Vagina (tissue), 2 donors: Measurements from ENCODE around the gene NIPAL3. TPM values are rescaled to one million over a fixed set of nuclear protein-coding genes. Genes with fewer than 3 reads are reported as not detected.

Source experiments
- DNase-seq, 2 donors: peaks; one replicate each; pipeline ENCODE4 v3.0.0-alpha.2; 2017; ENCODE audit errors: extremely low spot score in 2 of 2
- H3K27ac ChIP-seq: fragments of 200-600 bp; sonication (generic); one replicate; pipeline ENCODE4 v1.5.1; 2019
- H3K27me3 ChIP-seq: fragments of 200-600 bp; sonication (generic); one replicate; pipeline ENCODE4 v1.5.1; 2019
- H3K36me3 ChIP-seq, 2 donors: fragments of 200-600 bp; sonication (generic); one replicate each; pipeline ENCODE4 v1.5.1; 2017 to 2019
- H3K4me1 ChIP-seq: fragments of 200-600 bp; sonication (generic); one replicate; pipeline ENCODE4 v1.5.1; 2019
- H3K4me3 ChIP-seq, 2 donors: fragments of 200-600 bp; sonication (generic); 1 replicate in 1 of 2; 2 replicates in 1 of 2; pipeline ENCODE4 v1.5.1; 2016 to 2019
- H3K9me3 ChIP-seq: fragments of 200-600 bp; sonication (generic); one replicate; pipeline ENCODE4 v1.5.1; 2019
- CTCF ChIP-seq, 3 experiments: fragments of 450-650 bp in 2 of 3; fragments of 200-600 bp in 1 of 3; sonication (generic) in 1 of 3; IDR thresholded peaks; one replicate each; pipeline ENCODE4 v1.5.1; 2017 to 2019; ENCODE audit warnings: antibody characterized with exemption in 3 of 3, mild to moderate bottlenecking in 2 of 3, moderate library complexity in 2 of 3
- POLR2A ChIP-seq, 2 donors: fragments of 450-650 bp; IDR thresholded peaks; one replicate each; pipeline ENCODE4 v1.6.1; 2017; ENCODE audit warnings: antibody characterized with exemption in 2 of 2, mild to moderate bottlenecking in 2 of 2, moderate library complexity in 2 of 2
- POLR2AphosphoS5 ChIP-seq, 2 donors: sonication (generic); formaldehyde crosslinking; IDR thresholded peaks; one replicate each; pipeline ENCODE4 v1.9.0; 2017; ENCODE audit warnings: antibody characterized with exemption in 2 of 2, mild to moderate bottlenecking in 2 of 2, low read depth in 1 of 2; ENCODE audit not compliant: insufficient read depth in 1 of 2
- intact Hi-C: fragments of 100-400 bp; cut with DNase I; formaldehyde crosslinking; loops from one replicate; pipeline ENCODE4 v1.15.1; 2023
- total RNA-seq: library from RNA; depleted of rRNA; stranded (reverse); fragments of >200 nt; gene quantifications from one replicate; pipeline ENCODE4 v1.2.3, GENCODE V29; 2016

The NIPAL3 gene
- total RNA-seq, 1 donor from 2014 or later, result 21.1 TPM

GRCh38 chr1:24390924-24391782 is 24.4 kb upstream of the NIPAL3 start:
- H3K4me1 ChIP-seq, result peaks cover 19% of the 10 kb centered on the region

GRCh38 chr1:24391882-24392603 is 23.6 kb upstream of the NIPAL3 start:
- peaks cover 11% of the 10 kb centered on the region for H3K4me1 ChIP-seq
- no peaks in the 10 kb centered on the region for H3K9me3 ChIP-seq
- H3K27ac ChIP-seq, result peak overlapping the region; percentile 84
- DNase-seq, result peak in 1 of 2 donors; percentile 87
- H3K4me3 ChIP-seq, result no peak overlapping the region
- intact Hi-C loops, result loop anchor here (5.0 kb wide), 1 partner anchor 190 kb away; no protein-coding TSS in a partner anchor
- peak; percentile 58 to 73 (median 73) for TF ChIP-seq CTCF (IDR thresholded peaks at IDR 0.05)
- TF ChIP-seq POLR2AphosphoS5 (IDR thresholded peaks at IDR 0.05; ENCODE audit: insufficient read depth in 1 of 2, low read depth in 1 of 2), result no peak
- no peaks in the 10 kb centered on the region for H3K36me3 ChIP-seq
- H3K27me3 ChIP-seq, result no peaks in the 10 kb centered on the region

More at GRCh38 chr1:24390924-24391782, 24.4 kb upstream of the NIPAL3 start:
- H3K4me3 ChIP-seq, result no peak overlapping the region
- H3K27me3 ChIP-seq, result no peaks in the 10 kb centered on the region
- TF ChIP-seq POLR2AphosphoS5 (IDR thresholded peaks at IDR 0.05; ENCODE audit: insufficient read depth in 1 of 2, low read depth in 1 of 2) (peak in 1 of 2 donors; percentile 34), CTCF (IDR thresholded peaks at IDR 0.05) (peak; percentile 74 to 98 (median 89)), POLR2A (IDR thresholded peaks at IDR 0.05) (no peak)
- no peaks in the 10 kb centered on the region for H3K36me3 ChIP-seq
- peak in 1 of 2 donors; percentile 96 for DNase-seq
- peak overlapping the region; percentile 84 for H3K27ac ChIP-seq
- intact Hi-C loops, result loop anchor here (5.0 kb wide), 1 partner anchor 189 kb away; no protein-coding TSS in a partner anchor
- no peaks in the 10 kb centered on the region for H3K9me3 ChIP-seq

- Histone ChIP-seq H3K4me3 (no peak overlapping the region), H3K27ac (peak overlapping the region; percentile 84), H3K4me1 (peaks cover 11% of the 10 kb centered on the region), H3K27me3 (no peaks in the 10 kb centered on the region), H3K9me3 (no peaks in the 10 kb centered on the region), H3K36me3 (no peaks in the 10 kb centered on the region)
- intact Hi-C loops, result loop anchor here (5.0 kb wide), 1 partner anchor 190 kb away; no protein-coding TSS in a partner anchor
- DNase-seq, result no peak
- TF ChIP-seq CTCF (IDR thresholded peaks at IDR 0.05) (no peak), POLR2AphosphoS5 (IDR thresholded peaks at IDR 0.05; ENCODE audit: insufficient read depth in 1 of 2, low read depth in 1 of 2) (no peak), POLR2A (IDR thresholded peaks at IDR 0.05) (no peak)
Observed at GRCh38 chr1:24392604-24392946, 23.0 kb upstream of the NIPAL3 start.

- peak overlapping the region; percentile 84 for H3K27ac ChIP-seq
- TF ChIP-seq POLR2A (IDR thresholded peaks at IDR 0.05), result no peak
- TF ChIP-seq CTCF (IDR thresholded peaks at IDR 0.05), result no peak
- TF ChIP-seq POLR2AphosphoS5 (IDR thresholded peaks at IDR 0.05; ENCODE audit: insufficient read depth in 1 of 2, low read depth in 1 of 2), result no peak
- H3K9me3 ChIP-seq, result no peaks in the 10 kb centered on the region
- intact Hi-C loops, result loop anchor here (5.0 kb wide), 1 partner anchor 191 kb away; no protein-coding TSS in a partner anchor
- no peak overlapping the region for H3K4me3 ChIP-seq
- H3K36me3 ChIP-seq, result no peaks in the 10 kb centered on the region
- DNase-seq, result peak in 1 of 2 donors; percentile 47
- H3K4me1 ChIP-seq, result peaks cover 11% of the 10 kb centered on the region
- H3K27me3 ChIP-seq, result no peaks in the 10 kb centered on the region
Observed at GRCh38 chr1:24392982-24393650, 22.5 kb upstream of the NIPAL3 start.
